Measurements from ENCODE around the gene MAMLD1.

Gene MAMLD1

DNA sequence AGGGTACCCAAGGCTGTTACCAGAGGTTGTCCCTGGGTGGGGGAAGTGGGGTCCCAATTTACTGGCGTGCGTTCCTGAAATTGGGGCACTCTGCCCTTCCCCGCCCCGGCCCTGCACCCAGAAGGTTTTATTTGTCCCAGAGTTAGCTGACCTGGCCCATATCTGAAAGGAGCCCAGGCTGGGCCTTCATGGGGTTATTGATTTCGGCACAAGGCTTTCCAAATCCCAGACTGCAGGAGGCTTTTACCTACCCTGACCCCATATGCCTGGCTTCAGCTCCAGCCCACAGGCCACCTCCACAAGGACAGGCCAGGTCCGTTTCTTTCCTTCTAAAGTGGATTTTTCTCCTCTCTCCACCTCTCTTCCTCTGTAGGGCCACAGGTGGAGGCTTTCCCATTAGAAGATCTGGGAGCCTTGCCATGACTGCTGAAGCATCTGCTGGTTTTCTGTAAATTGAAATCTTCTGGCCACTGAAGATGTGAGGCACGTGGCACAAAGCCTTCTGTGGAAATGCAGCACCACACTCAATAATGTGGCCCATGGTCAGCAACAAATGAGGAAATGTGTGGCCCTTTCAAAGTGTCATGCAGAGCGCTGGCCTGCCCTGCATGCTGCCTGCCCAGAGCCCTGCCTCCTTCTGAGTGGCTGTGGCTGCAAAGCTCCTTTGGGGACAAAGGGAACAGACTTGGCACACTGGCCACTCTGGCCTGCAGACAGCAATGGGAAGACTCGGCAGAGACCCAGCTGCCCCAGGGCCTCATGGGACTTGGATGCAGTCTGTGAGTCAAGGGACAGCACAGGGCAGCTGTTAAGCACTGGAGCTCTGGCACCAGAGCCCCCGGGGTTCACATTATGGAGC, 162.2 kb downstream of the MAMLD1 start:
- no peak for DNase-seq (ENCODE audit: low read depth in 1 of 2, low spot score in 1 of 2)

DNA sequence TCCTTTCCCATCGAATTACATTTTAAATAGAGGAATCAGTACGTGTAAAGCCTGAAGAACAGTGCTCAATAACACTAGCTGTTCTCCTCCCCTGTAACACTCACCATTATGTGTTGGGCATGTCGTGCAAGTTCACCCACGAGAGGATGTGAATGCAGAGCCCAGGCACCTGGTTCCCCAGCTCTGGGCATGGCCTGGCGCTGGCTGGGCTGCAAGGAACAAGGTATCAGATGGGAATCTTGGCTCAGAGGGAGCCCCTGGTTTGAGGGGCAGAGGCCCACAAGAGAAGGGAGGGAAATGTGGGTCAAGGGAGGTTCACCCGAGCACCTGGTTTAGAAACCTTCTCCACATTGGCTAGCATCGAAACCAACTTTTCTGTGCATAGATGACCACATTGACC, 163.6 kb downstream of the MAMLD1 start:
- DNase-seq (ENCODE audit: low read depth in 1 of 2, low spot score in 1 of 2), result no peak

DNA sequence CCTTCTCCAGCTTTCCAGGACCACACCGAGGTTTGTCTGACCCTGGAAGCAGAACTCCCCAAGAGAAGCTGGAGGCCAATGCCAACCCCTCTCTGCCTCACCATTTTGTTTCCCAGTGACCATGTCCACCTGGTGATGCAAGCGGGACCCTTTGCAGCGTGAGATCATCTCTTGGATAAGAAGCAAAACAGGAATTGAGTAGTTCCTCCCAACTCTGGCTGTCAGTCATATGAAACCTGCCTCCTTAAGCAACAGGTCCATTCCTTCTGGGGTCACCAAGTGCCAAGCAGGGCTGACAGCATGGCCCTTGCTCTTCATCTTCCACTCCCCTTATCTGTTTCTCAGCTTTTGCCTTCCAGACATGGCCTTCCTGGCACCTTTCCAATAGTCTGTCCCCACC, 164.0 kb downstream of the MAMLD1 start:
- DNase-seq (ENCODE audit: low read depth in 1 of 2, low spot score in 1 of 2), result no peak

DNA sequence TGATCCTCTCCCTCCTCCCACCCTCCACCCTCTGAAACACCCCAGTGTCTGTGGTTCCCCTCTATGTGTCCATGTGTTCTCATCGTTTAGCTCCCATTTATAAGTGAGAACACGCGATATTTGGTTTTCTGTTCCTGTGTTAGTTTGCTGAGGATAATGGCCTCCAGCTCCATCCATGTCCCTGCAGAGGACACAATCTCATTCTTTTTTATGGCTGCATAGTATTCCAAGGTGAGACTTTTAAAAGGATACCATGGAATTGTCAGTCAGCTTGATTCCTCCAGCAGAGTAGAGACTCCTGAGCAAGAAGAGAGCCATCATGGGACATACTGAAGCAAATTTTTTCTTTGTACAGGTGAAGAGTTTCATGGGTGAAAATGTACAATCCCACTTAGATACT, 166.5 kb downstream of the MAMLD1 start:
- no peak for DNase-seq (ENCODE audit: low read depth in 1 of 2, low spot score in 1 of 2)

DNA sequence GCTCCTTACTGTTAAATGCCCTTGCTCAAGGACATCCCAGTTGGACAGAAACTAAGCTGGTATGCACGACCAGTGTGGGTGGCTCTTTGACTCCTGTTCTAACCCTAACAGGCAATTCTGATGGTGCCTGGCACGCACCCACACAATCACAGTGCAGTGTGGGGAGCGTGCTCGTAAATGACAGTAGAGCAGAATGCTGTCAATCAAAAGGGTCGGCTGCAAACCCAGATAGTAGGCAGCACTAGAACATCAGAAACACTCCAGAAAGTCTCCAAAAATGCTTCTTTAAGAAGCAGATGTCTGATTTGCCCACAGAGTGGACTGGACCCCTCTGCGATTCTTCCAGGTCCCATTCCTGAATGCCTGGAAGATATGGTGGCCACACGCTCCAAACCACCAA, 167.7 kb downstream of the MAMLD1 start:
- DNase-seq (ENCODE audit: low read depth in 1 of 2, low spot score in 1 of 2), result no peak

DNA sequence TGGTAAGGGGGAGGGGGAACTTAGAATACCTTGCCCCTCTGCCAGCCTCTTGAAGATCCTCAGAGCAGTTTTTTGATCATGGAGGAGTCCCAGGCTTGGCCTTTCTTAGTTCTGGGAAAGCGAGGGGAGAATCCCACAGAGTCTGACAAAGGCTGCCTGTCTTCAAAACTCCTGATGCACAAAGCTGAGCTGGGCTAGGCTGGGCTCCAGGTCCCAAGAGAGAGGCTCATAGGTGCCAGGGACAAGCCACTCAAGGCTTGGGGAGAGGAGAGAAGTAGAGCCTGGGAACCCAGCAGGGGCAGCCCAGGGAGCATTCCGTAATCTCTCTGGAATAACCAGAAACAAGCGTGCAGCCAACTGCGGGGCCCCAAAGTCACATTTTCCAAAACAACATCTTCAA, 168.3 kb downstream of the MAMLD1 start:
- no peak for DNase-seq (ENCODE audit: low read depth in 1 of 2, low spot score in 1 of 2)

DNA sequence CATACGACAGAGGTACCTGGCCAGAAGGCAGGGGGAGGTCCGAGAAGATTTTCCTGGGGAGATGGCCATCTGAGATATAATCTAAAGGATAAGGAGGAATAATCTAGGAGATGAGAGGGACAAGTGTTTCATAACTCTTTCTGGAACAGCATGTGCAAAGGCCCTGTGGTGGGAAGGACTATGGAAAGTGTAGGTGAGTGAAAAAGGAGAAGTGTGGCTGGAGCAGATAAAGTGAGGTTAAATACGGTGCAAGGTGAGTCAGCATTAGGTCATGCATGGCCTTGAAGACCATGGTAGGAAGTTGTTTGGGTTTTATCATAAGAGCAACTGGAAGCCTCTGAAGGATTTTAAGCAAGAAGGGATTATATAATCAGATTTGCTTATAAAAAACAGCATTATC, 170.7 kb downstream of the MAMLD1 start:
- no peak for DNase-seq (ENCODE audit: low read depth in 1 of 2, low spot score in 1 of 2)

DNA sequence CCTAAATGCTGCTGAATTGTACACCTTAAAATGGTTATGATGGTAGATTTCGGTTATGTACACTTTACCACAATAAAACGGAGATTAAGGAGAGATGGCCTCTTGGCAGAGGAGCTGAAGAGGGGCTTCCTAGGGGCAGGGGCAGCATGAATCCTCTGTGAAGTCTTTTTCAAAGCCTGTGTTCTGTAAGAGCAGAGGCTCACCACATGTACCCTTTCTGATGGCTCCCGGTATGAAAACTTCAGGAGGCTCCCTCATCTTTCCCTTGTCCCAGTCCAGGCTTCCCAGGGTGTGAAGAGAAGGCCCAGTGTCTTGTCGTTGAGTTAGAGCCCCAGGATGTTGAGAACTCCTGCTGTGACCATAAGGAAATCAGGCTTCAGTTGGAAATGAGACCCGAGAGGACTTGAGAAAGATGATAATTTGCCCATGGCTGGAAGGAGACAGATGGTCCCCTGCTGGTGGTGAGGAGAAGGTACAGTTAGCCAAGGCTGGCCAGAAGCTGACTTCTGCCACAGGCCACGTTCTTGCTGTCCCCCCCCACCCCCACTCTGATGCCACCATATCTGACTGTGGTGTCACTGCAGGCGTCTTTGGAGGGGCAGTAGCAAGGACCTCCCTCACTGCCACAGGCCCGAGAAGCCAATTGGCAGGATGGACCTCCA, 173.5 kb downstream of the MAMLD1 start:
- no peak for DNase-seq (ENCODE audit: low read depth in 1 of 2, low spot score in 1 of 2)

DNA sequence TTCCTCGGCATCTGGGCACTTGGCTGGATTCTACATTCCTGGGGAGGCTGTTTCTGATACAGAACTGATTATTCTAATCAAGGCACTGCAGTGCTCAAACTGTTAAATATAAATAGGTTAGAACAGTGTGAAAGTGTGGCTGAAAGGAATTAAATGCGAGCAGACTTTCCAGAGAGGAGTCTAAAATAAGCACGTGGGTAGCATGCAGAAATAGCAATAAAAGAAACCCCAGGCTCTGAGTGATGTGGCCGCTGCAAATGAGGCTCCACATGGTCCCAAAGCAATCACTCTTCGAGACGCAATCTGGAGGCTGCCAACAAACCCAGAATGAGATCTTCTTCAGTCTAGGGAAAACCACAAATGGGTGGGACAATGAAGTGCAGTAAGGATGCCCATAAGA, 174.7 kb downstream of the MAMLD1 start:
- no peak for DNase-seq (ENCODE audit: low read depth in 1 of 2, low spot score in 1 of 2)

DNA sequence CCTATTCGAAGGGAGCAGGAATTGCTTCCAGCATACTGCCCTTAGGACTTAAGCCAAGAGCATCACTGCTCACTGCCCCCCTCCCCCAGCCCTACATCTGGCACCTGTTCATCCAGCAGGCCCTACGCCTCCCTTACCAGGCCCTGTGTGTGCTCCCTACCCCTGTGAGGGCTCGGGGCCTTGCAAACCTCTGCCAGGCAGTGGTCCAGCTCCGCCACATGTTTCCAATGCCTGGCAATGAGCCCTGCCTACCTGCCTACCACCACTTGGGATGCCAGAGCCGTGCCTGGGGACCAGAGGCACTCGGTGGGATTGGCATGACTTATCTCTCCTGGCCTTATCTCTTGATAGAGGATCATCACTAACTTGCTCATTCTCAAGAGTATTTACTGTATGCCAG, 177.8 kb downstream of the MAMLD1 start:
- DNase-seq (ENCODE audit: low read depth in 1 of 2, low spot score in 1 of 2), result no peak

DNA sequence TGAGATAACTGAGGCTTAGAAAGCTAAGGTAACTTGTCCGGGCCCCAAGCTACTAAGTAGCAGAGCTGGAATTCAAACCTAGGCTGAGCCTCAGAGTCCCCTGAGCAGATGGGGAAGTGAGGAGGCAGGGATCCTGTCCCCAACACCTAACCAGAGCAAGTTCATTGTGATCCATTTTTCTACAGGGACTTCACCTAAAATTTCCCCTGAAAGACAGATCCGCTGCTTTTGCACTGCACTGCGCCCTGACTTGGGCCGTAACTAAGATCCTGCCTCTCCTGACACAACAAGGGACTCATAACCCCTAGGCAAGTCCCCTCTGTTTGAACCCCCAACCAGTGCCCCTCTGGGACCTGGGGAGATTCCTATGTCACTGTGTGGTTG, 179.7 kb downstream of the MAMLD1 start:
- no peak for DNase-seq (ENCODE audit: low read depth in 1 of 2, low spot score in 1 of 2)

DNA sequence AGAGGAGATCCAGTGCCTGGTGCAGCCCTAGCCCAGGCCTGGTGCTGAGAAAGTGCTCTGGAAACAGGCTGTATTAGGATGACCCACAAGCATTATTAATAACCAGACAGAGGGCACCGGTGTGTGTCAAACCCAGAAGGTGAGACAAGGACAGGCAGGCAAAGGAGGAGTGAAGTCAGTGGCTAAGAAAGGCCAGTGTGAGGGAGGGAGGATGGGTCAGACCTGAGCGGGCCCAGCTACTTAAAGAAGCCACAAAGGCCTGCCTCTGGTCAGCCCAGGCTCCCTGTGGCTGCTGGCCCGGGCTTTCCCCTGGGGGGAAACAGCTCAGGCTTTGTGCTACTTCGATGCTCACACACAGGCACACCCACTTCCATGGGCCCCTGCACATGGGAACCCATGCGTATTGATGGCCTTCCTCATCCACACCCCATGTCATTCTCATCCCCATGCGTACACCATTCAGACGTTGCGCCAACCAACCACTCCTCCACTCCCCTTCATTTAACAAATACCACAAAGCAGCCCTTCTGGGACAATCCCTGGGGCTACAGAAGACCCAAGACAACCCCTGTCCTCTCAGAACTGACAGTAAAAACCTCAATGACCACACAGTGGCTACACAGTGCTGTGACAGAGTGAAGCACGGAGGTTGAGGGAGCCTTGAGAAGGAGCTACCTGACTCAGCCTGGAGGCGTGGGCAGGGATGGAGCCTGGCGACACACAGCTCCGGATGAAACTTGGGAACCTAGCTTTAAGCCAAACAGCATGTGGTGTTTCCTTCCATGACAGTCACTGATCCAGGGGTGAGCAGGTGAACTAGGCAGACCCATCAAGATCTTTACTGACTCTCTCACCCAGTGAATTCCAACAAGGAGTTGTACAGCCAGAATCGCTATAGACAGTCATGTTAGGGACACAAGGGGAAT, 180.4 kb downstream of the MAMLD1 start:
- DNase-seq (ENCODE audit: low read depth in 1 of 2, low spot score in 1 of 2), result no peak

DNA sequence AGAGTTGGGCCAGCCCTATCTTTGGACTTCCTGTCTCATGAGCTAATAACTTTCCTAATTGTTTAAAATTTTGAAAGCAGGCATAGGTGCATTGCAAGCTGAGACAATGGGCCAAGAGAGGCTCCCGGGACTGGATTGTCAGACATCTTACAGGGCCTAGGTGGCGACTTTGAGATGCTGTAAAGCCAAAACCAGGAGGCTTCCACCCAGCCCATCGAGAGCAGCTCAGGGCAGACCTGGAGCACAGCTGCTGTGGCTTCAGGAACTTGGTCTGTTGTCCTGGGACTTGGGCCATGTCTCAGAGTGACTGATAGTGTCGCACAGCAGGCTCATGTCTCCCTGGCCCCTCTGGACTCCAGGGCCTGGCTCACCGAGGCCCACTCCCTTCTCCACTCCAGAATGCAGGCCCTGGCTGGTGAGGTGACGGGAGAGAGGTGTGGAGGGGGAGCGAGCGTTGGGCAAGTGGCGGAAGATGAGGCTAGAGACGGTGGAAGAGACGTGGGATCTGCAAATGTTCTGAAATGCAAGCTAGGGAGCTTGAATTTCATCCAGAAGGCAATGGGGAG, 181.2 kb downstream of the MAMLD1 start:
- no peak for DNase-seq (ENCODE audit: low read depth in 1 of 2, low spot score in 1 of 2)

DNA sequence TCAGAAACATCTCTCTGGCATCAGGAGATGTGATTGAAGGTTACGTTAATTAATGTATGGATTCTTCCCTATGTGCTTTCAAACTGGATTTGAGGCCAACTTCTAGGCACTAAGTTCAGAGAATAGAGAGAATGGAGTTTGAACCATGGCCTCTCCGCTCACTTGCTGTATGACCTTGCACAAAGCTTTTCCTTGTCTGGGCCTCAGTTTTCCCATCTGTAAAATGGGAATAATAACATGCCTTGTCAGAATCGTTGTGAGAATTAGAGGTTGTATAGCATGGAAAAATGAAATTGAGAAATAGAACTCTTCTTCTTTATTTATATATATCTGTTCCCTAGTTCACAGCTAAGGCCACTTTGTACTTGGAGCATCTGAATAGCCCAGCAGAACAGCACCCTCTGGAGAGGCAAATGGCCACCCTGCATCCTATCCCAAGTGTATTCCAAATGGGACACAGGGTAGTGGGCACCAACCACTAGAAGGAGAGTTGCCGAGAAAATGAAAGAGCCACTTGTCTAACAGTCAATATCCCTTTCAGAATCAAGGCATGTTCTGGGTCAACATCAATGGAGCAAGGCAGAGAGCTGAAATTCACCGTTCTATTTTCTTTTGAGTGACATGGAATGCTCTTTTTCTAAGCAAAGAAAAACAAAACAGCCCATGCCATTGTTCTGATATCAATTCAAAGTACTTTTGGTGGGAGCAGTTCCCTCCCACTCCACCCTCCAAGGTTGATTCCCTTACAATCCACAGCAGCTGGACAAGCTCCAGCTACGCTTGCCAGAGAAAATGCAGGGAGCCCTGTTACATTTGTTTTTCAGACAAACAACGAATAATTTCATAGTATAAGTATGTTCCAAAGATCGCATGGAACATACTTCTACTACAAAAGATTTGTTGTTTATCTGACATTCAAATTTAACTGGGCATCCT, 182.0 kb downstream of the MAMLD1 start:
- DNase-seq (ENCODE audit: low read depth in 1 of 2, low spot score in 1 of 2), result no peak

DNA sequence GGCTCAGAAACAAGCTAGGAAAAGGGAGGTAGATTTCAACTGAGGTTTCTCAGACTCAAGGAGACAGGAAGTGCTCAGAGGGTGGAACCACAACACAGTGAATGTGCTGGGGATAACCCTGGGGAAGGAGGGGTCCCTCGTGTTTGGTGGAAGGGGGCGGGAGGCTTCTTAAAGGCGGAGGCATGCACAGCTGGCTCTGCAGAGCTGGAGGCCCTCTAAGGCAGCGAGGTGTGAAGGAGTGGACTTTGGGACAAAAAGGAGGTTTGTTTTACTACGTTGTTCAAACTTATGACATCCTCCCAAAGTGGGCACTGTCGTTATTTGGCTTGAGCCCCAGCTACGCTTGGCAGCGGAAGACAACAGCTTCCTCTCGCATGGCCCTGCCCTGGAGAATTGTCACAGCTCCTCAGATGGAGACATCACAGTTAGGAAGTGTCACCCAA, 183.6 kb downstream of the MAMLD1 start:
- no peak for DNase-seq (ENCODE audit: low read depth in 1 of 2, low spot score in 1 of 2)

DNA sequence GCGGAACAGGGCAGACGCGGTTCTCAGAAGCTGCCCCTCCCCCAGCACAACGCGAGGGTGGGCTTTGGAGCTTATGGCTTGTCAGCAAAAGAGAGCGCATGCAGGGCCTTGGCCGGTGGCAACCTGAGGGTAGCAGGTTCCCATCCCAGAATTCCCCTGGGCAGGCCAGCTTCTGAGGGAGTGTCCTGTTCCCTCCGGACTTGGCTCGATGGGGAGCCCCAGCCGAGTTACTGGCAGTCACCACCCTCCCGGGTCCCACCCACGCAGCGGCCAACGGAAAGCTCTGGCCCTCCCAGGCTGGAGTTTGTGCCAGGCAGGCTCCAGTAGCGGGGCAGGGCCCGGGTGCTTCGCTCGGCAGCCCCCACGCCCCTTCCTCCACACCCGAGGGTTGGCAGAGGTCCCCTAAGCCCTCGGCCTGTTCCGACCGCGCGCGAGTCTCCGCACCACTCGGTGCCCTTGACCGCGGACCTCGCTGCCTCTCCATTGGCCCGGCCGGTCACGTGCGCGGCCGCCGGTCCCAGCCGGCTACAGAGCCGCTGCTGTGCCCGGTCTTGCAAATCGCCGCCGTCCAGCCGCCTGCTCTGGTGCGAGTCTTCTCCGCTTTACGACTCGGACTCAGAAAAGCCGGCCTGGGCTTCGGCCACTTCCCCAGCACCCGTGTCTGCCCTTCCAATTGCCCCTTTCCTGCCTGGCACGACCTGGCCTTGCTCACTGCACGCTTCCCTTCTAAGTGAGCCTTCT, 184.4 kb downstream of the MAMLD1 start:
- DNase-seq (ENCODE audit: low read depth in 1 of 2, low spot score in 1 of 2), result no peak

DNA sequence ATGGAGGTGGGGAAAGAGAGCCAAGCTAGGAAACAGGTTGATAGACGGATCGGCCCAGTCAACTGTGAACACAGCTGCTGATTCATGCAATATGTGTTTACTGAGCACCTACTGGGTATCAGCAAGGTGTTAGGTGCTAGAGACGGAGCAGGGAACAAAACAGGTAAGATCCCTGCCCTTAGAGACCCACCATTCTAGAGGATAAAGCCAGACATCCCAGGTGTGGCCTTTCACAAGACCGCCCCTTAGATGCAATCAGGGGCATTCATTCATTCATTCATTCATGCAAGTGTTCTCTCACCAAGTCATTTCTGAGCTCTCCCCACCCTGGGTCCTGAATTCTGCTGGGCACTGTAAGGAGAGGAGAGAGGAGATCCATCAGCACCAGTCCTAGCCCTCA, 185.1 kb downstream of the MAMLD1 start:
- no peak for DNase-seq (ENCODE audit: low read depth in 1 of 2, low spot score in 1 of 2)

DNA sequence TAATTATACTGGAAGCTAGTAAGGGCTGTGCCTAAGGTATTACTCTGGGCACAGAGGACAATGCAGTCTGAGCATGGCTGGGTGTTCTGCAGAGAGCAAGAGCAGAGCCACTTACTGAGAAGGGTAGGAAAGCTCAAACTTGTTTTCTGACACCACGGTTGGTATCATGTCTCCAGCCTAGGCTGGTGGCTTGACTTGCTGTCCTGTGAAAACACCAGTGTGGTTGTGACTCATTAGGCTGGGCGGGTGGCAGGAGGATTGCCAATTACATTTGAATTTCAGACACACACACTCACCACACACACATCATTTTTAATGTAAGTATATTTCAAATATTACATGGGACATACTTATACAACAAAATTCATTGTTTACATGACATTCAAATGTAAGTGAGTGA, 185.6 kb downstream of the MAMLD1 start:
- DNase-seq (ENCODE audit: low read depth in 1 of 2, low spot score in 1 of 2), result no peak

DNA sequence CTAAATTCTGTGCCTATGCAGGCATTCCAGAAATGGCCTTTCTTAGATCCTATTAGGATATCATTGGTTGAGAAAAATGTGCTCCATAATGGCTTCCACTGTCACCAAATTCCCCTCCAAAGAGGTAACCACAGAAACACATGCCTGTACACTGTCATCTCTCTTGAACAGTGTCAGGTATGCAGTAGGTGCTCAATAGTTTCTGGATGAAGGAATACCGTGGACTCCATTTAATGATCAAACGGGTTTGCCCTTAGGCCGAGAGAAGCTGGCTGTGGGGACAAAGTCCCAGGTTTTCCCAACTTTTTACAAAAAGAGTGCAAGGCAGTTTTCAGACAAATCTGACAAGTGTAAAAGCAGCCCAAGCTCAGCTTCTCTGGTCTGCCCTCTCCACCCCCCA, 188.8 kb downstream of the MAMLD1 start:
- DNase-seq (ENCODE audit: low read depth in 1 of 2, low spot score in 1 of 2), result no peak

DNA sequence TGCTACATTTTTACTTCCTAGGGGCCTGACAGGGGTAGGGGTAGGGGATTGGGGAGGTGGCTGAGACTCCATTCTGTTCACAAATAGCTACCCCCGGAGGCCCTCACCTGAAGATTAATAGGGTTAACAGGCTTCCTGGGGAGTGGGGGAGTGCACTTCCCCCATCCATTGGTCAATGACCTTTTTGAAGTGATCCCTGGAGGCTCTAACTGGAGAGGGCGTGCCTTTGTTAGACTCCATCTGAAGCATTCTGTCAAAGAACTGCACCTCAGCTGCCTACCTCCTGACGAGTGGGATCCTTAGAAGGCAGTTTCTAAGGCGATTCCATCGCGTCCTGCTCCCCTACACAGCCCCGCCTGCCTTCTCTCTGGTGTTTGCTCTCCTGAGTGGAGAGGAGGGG, 195.3 kb downstream of the MAMLD1 start:
- no peak for DNase-seq (ENCODE audit: low read depth in 1 of 2, low spot score in 1 of 2)
